Stimulated activated CD4-positive, alpha-beta T cell treated with anti-CD3 and anti-CD28 coated beads, Interleukin-15, amount 100 ng/mL, for 48 hours (primary cell): ENCODE measurements around the gene ELOVL2.
"Not testable (repeated sequence)": the region's sequence is repeated elsewhere in the genome, so short reads cannot be mapped to it uniquely, and the experiment has no call there.

Experiments used
- DNase-seq, 2 donors: peaks; one replicate each; pipeline ENCODE4 v3.0.0-alpha.2; 2020; ENCODE audit warnings: low read depth in 2 of 2

The ELOVL2 gene

DNA sequence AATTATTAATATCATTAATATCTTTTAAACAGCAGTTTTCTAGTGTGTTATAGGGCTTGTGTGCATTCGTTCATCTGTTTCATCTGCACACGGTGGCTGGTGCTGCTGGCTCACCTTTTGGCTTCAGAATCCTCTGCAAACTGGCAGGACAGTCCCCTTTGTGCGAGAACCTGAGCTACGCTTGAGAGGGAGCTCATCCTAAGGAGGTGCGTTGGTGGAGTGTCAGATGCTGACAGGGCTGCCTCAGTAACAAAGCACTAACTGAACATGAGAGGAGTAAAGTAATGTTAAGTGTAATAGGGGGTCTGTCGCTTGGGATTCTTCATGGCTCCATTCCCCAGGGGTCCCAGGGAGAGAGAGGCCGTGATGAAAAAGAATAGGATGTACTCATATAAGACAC is 22.4 kb downstream of the ELOVL2 start:
- no peak for DNase-seq

DNA sequence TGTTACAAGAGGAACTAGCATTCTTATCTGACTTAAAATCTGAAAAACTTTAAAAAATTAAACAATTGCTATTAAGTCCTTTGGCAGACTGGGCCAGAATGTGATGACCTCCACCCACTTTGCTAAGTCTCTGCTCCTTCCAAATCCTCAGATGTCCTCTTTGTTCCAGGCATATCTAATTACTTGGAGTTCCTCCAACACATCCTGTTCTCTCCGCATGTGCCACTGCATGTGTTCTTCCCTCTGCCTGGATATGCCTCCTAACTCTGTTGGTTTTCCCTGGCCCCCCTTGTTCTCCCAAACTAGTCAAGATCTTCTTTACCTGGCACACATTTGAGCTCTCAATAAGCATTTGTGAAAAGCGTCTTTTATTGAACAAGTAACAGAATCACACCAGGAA is 23.1 kb downstream of the ELOVL2 start:
- no peak for DNase-seq

DNA sequence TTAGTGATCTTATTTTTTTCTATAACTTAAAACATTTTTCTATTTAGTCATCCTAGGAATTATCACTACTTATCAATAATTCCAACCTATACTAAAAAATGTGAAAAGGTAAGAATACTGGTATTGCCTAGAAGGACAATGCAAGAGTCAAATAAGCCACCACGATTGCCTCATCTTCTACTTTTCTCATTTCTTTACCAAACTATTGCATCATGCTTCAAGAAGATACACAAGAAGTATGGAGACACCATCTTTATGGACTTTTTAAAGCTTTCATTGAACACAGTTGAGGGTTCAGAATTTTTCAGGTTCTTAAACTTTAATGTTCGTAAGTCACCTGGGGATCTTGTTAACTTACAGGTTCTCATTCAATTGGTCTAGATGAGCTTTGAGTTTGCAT is 25.9 kb downstream of the ELOVL2 start:
- DNase-seq = no peak

DNA sequence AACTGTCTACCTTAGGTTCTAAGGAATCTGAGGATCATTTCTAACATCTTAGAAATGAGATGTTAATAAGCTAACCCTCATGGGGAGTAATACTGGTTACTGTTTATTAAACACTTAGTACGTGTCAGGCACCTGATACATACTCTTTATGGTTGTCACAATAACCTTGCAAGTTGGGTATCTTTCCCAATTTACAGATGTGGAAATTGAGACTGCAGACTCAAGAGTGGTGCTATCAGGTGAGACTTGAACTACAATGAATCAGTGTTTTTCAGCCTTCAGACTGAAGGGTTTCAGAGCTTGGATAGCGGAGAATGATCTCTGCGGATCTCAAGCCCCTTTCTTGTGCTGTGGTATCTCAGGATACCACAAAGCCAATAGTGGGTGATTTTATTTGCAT is 27.0 kb downstream of the ELOVL2 start:
- DNase-seq = no peak

DNA sequence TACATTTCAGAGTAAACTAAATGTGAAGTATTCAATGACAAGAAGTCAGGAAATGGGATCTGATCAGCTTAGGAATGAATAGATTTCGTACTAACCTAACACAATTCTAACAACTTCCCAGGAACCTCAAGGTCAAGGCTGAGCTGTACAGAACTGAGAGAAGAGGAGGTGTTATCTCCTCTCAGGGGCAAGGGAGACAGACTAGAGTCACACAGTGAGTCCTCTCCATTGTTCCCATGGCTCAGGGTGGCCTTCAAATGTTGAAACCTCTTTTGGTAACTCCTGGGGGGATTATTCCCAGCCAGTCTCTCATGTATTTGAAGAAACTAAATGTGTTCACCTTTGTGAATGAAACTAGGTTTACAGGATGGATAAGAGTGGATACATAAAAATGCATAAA is 27.7 kb downstream of the ELOVL2 start:
- no peak for DNase-seq

DNA sequence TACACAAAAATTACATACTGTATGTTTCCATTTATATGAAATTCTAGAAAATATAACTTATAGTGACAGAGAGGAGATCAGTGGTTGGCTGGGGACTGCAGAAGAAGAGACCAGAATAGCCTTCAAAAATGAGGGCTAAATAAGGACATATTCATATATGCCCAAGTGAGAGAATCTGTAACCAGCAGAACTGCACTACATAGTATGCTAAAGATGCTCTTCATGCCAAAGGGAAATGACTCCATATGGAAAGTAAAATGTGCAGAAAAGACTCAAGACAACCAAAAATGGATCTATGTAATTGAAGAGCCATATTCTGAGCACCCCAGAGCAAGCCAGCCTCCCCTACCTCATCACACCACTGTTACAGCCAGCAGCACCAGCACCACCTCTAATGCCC is 29.0 kb downstream of the ELOVL2 start:
- DNase-seq = no peak

DNA sequence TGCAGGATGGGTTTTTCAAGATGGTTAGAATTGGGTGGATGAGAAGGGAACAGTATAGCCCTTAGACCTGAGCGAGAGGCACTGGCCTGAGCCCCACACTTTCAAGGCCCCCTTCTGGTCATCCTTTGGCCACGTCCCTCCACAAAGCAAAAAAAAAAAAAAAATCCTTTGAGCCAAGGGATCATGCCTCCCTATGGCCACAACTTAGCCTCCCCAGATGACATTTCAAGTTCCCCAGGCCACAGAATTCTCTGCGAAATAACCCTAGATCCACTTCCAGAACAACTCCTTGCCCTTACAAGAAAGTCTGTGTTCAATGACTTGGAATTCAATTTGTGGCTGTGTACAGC is 30.4 kb downstream of the ELOVL2 start:
- DNase-seq = no peak

DNA sequence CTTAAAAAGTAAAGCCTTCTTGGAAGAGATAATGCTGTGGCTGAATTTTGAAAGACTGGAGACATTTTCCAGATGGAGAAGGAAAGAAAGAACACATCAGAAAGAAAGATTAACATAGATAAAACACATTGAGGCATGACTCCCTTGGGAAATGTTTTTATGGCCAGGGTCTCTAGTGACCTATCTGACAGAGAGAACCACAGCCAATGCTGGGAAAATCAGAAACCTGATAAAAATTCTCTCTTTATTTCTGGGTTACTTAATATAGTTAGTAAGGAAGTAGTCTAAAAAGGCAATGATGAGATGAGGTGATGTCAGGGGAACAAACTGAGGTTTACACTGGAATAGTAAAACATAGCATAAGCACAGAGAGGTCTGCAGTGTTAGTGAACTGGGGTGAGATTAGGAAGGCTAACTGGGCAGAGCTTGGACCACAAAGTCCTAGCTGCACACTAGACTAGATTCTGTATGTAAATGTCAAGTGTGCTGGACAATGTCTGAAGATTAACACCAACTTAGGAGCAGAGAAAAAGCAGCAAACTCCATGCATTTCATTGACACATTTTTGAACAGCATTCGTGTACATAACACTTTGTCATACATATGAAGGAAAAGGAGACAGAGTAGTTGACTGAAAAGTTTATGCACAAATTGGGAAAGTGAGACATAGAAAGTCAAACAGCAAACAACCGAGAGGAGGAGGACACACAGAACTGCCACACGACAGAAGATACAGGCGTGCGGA is 31.0 kb downstream of the ELOVL2 start:
- DNase-seq = no peak

DNA sequence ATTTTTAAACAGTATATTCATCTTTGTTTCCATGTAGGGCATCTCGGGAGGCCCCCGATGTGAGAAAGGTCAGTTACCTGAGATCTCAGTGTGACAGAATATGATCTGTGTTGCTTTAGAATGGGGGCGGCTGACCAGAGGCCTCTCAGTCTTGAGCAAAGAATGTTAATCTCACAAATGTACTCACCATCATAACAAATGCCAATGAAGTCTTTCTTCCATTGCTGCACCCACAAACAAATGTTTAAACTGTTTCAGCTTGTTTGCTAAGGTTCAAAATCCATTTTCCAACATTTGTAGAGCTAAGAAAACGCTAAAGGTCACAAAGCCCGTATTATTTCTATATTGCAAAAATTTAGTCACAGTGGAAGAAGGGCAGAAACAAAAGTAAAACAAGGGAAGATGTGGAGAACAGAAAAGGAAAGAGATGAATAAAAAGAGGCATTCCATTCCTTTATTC is 31.8 kb downstream of the ELOVL2 start:
- no peak for DNase-seq

DNA sequence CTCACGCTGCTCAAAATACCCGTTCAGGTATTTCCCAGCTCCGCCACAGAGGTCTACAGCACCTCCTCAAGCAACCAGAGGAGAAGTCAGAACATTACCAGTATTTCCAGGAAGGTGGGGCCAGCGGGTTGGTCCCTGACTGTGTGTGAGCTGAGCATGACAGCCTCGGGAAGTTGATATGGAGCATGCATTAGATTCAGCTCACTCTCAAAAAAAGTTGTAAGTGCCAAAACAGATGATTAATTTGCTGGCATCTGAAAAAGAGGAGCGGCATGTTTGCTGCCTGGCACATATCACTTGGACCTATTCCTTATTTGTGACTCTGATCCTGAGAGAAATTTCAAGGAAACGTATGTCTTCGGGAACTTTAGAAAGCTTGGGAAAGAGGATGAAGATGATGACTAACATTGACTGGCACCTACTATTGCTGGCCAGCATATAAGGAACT is 32.3 kb downstream of the ELOVL2 start:
- DNase-seq = no peak

DNA sequence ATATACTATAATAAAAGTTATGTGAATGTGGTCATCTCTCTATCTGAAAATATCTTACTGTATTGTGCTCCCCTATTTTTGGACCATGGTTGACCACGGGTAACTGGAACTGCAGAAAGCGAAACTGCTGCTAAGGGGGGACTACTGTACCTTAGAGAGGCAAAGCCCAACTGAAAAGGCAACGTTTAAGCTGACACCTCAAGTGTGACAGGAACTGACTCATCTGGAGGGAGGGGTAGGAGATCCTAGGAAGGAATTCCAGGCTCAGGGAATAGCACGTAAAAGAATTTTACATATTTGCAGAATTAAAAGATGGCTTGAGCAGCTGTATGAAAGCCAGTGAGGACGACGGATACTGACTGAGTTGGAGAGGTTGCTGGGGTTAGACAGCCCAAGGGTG is 34.8 kb downstream of the ELOVL2 start:
- no peak for DNase-seq

DNA sequence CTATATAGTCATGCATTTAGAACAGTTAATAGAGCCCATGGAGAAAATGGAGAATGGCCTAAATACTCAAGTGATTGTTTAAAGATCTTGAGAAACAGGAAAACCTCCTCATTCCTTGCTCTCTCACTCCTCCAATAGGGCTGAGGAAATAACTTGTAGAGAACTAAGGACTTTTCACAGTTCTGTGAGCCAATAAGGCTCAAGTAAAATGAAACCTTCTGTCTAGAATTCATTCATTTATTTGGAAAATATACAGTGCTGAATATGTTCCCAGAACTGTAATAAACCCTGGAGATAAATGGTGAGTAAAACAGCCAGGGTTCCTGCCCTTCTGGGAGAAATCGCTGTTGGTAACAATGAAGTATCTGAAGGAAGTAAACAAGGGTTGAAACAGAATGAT is 35.3 kb downstream of the ELOVL2 start:
- DNase-seq = no peak

DNA sequence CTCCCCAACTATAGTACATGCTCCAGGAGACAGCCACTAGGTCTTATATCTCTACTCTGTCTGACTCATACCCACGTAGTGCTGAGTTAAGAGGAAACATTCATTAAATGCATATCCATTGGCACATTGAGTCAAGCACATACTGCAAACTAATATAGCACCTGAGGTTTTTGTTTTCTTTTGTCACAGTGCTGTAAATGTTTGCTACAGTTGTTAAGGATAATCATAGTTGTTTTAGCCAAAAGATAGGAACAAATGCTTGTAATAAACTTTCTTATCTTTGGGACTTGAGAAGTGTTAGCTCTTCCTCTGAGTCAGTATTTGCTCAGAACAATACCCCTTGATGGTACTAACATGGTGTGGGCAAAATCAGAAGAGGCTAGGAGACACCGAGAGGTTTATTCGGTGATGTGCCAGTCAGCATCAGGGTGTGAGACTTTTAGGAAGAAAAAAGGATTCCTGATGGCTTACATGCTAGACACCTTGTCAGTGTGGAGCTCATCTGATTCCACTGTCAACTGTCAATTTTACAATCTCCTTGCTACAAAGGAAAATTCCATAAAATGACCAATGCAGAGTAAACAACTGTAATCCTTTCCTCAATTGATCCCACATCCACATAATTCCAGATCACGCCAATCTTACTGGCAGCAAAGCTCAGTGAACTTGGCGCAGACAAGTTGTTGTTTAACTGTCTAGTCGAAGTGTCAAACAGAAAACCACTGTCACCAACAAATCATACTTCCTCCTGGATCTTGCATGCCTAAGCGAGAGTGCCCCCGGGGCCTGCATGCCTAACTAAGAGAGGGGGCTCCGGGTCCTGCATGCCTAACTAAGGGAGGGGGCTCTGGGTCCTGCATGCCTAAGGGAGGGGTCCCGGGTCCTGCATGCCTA is 36.1 kb downstream of the ELOVL2 start:
- DNase-seq = no peak

DNA sequence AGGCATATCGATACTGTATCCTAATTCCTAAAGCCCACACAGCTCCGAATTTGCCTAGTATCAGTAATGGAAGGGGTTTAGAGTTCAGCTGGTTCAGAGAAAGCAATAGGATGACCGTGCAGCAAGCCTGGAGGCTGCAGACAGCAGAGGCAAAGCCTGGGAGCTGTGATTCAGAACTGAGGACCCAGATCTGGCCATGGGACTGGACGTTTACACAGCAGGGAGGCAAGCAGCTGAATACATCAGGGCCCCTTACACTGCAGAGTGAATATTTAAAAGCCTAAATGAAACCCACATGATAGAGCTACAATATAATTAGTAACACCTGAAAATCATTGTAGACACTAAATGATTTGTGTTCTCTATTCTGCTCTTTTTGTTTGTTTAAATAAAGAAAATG is 38.0 kb downstream of the ELOVL2 start:
- DNase-seq = no peak

DNA sequence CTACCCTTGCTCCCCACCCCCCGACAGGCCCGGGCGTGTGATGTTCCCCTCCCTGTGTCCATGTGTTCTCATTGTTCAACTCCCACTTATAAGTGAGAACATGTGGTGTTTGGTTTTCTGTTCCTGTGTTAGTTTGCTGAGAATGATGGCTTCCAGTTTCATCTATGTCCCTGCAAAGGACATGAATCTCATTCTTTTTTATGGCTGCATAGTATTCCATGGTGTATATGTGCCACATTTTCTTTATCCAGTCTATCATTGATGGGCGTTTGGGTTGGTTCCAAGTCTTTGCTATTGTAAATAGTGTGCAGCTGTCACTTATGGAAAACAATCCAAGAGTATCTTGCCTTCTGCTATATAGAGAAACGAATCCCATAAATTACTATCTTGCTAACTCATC is 40.8 kb downstream of the ELOVL2 start:
- DNase-seq = not testable (repeated sequence)

DNA sequence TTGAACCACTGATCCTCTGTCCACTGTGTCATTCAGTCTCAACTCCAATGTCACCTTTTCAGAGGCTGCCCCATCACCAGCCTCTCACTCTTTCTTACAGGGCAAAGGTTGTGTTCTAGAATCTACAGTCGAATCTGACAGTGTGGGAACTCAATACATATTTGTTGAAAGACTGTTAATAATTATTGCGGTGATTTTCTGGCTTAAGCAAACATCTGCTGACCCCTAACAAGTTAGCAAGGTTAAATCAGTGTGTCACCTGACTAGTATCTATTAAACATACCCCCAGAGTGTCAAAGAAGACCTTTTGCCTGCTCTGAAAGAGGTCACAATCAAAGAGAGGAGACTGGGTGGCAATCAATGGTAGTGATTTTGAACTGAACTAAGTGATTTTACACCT is 41.9 kb downstream of the ELOVL2 start:
- DNase-seq = no peak

DNA sequence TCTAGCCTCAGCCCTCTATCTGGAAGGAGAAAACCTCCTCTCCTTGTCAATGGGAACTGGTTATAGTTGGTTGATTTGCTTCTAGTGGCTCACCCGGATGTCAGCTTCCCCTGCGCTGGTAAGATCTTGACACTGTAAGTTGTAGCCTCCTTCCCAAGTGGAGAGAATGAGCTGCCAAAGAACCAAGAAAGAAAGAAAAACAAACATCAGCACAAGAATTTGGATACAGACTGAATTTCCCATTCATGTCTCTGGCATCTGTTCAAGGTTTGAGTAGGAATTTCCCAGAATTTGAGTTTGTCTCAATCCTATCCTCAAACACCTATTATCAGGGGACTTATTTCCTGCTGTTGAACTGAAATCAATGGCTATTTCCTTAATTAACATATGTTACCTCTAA is 44.1 kb downstream of the ELOVL2 start:
- DNase-seq = no peak

DNA sequence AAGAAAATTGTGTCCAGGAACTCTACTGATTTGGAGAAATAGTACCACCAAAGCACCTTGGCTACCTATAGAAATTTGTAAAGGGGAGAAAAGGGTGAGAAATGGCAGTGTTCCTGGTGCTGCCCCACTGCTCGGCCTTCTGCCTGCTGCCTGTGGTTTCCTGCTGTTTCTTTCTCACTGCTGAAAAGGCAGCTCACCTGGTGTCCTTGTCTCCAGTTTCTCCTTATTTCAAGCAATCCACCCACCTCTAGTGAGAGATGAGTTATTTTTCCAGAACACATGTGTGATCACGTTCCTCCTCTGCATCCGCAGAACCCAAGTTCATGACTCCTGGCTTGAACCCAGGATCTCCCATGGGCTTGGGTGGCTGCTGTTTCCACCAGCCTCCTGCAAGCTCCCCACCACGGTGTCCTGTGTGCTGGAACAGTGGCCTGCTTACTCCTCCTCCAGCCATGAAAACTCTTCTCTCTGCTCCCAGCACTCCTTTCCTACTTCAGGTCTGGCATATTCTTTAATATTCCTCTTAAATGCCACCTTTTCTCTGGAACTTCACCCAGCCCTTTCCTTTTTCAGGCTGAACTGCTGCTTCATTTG is 48.9 kb downstream of the ELOVL2 start:
- DNase-seq = no peak

DNA sequence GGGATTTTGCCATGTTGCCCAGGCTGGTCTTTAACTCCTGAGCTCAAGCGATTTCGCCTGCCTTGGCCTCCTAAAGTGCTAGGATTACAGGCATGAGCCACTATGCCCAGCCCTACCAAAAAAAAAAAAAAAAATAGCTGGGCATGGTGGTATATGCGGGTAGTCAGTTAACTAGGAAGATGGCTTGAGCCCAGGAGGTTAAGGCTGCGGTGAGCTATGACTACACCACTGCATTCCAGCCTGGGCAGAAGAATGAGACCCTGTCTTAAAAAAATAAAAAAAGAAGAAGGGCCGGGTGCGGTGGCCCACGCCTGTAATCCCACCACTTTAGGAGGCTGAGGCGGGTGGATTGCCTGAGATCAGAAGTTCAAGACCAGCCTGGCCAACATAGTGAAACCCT is 50.2 kb downstream of the ELOVL2 start:
- DNase-seq = no peak

DNA sequence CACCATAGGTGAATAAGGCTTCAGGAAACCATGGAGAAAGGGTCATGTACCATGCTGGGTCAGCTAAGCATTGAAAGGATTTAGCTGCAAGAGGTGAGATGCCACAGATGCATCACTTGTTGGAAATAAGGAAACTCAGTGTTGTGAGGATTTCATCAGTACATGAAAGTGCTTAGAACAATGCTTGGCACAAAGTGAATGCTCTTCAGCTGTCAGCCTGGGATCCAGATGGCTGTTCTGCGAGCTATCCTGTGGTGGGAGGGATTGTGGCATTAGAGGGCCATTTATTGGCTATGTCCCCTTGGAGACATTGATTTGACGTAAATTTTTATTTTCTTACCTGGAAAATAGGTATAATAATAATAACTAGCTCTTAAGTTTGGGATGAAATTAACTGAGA is 53.0 kb downstream of the ELOVL2 start:
- DNase-seq = no peak

DNA sequence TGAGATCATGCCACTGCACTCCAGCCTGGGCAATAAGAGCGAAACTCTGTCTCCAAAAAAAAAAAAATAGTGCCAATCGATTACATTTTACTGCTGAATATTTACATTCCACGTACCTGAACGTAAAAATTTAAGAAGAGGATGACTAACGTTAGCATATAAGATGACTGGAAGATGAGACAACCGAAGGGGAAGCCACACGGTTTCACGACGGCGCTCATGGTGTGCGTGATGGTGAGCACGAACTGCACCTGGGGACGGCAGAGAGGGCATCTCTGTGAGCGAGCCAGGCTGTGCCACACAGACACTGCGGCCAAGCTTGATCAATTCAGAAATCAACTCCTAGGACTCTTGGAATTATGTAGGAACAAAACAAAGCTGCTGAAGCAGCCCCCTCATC is 54.5 kb downstream of the ELOVL2 start:
- DNase-seq = no peak

DNA sequence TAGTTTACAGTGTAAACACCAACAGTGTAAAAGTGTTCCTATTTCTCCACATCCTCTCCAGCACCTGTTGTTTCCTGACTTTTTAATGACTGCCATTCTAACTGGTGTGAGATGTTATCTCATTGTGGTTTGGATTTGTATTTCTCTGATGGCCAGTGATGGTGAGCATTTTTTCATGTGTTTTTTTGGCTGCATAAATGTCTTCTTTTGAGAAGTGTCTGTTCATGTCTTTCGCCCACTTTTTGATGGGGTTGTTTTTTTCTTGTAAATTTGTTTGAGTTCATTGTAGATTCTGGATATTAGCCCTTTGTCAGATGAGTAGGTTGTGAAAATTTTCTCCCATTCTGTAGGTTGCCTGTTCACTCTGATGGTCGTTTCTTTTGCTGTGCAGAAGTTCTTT is 59.1 kb downstream of the ELOVL2 start:
- not testable (repeated sequence) for DNase-seq

DNA sequence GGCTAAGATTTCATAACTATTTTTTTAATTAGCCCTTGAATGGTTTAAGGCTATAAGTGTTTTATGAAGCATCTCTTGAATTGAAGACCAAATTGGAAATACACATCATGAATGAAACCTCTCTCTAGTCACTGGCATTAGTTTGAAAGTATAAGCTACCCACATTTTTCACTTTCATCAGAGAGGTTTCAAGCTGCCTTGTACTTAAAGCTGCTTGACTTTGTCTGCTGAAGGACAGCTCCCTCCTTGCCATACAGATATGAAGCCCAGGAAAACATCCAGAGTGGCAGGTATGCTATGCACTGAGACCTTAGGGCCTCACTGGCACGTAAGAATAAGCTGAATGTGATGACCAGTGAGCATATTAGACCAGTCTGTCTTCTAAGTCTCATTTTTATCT is 62.7 kb downstream of the ELOVL2 start:
- DNase-seq = no peak
